Body of pancreas (tissue), 4 donors: ENCODE measurements around the gene SLC22A3. TPM values are rescaled to one million over a fixed set of nuclear protein-coding genes. Genes with fewer than 3 reads are reported as not detected.

ENCODE experiments used
- ATAC-seq: fragments of 150-250 bp; one replicate; pipeline ENCODE4 v1.9.1; 2016
- DNase-seq, 4 donors: peaks; one replicate each; pipeline ENCODE4 v3.0.0-alpha.2; 2019
- H3K27ac ChIP-seq, 4 donors: fragments of 200-600 bp; sonication (generic); 1 replicate in 3 of 4; 2 replicates in 1 of 4; pipeline versions ENCODE4 v1.5.1 to v1.6.1; 2016 to 2019; ENCODE audit warnings: mild to moderate bottlenecking in 1 of 4, mixed read lengths in 1 of 4, moderate library complexity in 1 of 4
- H3K27me3 ChIP-seq, 2 donors: fragments of 200-600 bp; sonication (generic); one replicate each; pipeline ENCODE4 v1.6.0; 2016; ENCODE audit warnings: mild to moderate bottlenecking in 1 of 2
- H3K36me3 ChIP-seq, 2 donors: fragments of 200-600 bp; sonication (generic); replicated peaks in 1 of 2; 2 replicates each; pipeline ENCODE4 v1.5.1; 2016; ENCODE audit warnings: low read depth in 2 of 2; ENCODE audit not compliant: insufficient read depth in 1 of 2
- H3K4me1 ChIP-seq: fragments of 200-600 bp; sonication (generic); one replicate; pipeline ENCODE4 v1.6.0; 2016
- H3K4me3 ChIP-seq, 2 donors: fragments of 200-600 bp; sonication (generic); 1 replicate in 1 of 2; 2 replicates in 1 of 2; pipeline ENCODE4 v1.5.1; 2016 to 2019
- H3K9me3 ChIP-seq, 3 donors: fragments of 200-600 bp; sonication (generic); 1 replicate in 2 of 3; 2 replicates in 1 of 3; pipeline ENCODE4 v1.5.1; 2016
- CTCF ChIP-seq, 7 experiments: fragments of 450-650 bp in 4 of 7; fragments of 200-600 bp in 3 of 7; sonication (generic) in 3 of 7; IDR thresholded peaks; one replicate each; pipeline ENCODE4 v1.5.1; 2016 to 2019; ENCODE audit warnings: antibody characterized with exemption in 7 of 7
- POLR2A ChIP-seq, 3 donors: fragments of 450-650 bp; IDR thresholded peaks; one replicate each; pipeline ENCODE4 v1.6.1; 2016; ENCODE audit warnings: antibody characterized with exemption in 3 of 3, mild to moderate bottlenecking in 2 of 3
- WGBS, 2 donors: methylation state at CpG; one replicate each; pipeline ENCODE4 v1.1.5; 2017; 5-methylcytosine and 5-hydroxymethylcytosine counted together
- intact Hi-C: fragments of 100-400 bp; cut with DNase I; formaldehyde crosslinking; loops from one replicate; pipeline ENCODE4 v1.15.1; 2023
- total RNA-seq, 2 donors: library from RNA; depleted of rRNA; stranded (reverse); fragments of >200 nt; gene quantifications; one replicate each; pipeline ENCODE4 v1.1.0, GENCODE V29; 2016

The SLC22A3 gene
- total RNA-seq, 2 donors from 2014 or later = 4.9 TPM; not detected in 1

- H3K9me3 ChIP-seq = no peaks in the 10 kb centered on the region
- peaks cover 11% of the 10 kb centered on the region for H3K4me1 ChIP-seq
- no peak overlapping the region for H3K4me3 ChIP-seq
- intact Hi-C loops = no loop called here
- no peak for TF ChIP-seq CTCF (IDR thresholded peaks at IDR 0.05)
- TF ChIP-seq POLR2A (IDR thresholded peaks at IDR 0.05) = no peak
- no peak overlapping the region for H3K27ac ChIP-seq
- DNase-seq (no peak), ATAC-seq (no peak)
- 96 to 97% methylated on average over 3 of the region's 3 CpGs for WGBS, 2 donors
- peaks cover 0 to 10% of the 10 kb centered on the region in 2 donors for H3K27me3 ChIP-seq
- H3K36me3 ChIP-seq = no peaks in the 10 kb centered on the region
Observed at GRCh38 chr6:160344271-160344670, 3.9 kb upstream of the SLC22A3 start.

GRCh38 chr6:160347259-160348222, 637 bp upstream of the SLC22A3 start:
- Histone ChIP-seq H3K4me3 (no peak overlapping the region), H3K9me3 (no peaks in the 10 kb centered on the region), H3K27me3 (peaks cover 0 to 10% of the 10 kb centered on the region in 2 donors), H3K36me3 (no peaks in the 10 kb centered on the region), H3K4me1 (peaks cover 13% of the 10 kb centered on the region), H3K27ac (no peak overlapping the region)
- TF ChIP-seq CTCF (IDR thresholded peaks at IDR 0.05) (no peak), POLR2A (IDR thresholded peaks at IDR 0.05) (no peak)
- intact Hi-C loops = no loop called here
- WGBS, 2 donors = 38 to 85% methylated on average over 30 to 73 of the region's 74 CpGs
- no peak for DNase-seq
- peak; percentile 17 for ATAC-seq

- Histone ChIP-seq H3K36me3 (no peaks in the 10 kb centered on the region), H3K27ac (no peak overlapping the region), H3K4me1 (peaks cover 13% of the 10 kb centered on the region), H3K4me3 (peak overlapping the region in 1 of 2 donors; percentile 4), H3K27me3 (peaks cover 0 to 10% of the 10 kb centered on the region in 2 donors), H3K9me3 (no peaks in the 10 kb centered on the region)
- 1 to 3% methylated on average over 20 to 23 of the region's 23 CpGs for WGBS, 2 donors
- no peak for TF ChIP-seq POLR2A (IDR thresholded peaks at IDR 0.05)
- no peak for TF ChIP-seq CTCF (IDR thresholded peaks at IDR 0.05)
- DNase-seq (peak in 1 of 4 donors; percentile 20), ATAC-seq (peak; percentile 33)
- intact Hi-C loops = no loop called here
Observed at GRCh38 chr6:160349020-160349441, 853 bp downstream of the SLC22A3 start.

DNA sequence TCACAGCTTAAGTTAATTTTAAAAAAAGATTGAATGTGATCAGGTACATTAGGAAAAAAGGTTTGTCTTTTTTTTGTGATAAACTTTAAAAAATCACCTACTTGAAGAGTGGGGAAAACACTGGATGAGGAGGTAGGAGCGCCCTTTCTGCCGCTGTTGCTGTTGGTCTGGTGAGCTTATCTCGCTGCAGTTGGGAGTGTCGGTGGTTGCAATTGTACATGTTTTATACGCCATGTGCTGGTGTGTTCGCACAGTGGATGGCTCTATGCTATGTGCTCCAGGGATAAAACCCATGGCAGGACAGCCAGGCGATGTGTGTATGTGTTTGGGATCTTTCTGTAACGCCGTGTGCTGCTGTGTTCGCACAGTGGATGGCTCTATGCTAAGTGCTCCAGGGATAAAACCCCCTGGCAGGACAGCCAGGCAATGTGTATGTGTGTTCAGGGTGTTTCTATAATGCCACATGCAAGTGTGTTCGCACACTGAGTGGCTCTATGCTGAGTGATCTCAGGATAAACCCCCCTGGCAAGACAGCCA, 1.7 kb downstream of the SLC22A3 start:
- Histone ChIP-seq H3K27me3 (peaks cover 0 to 10% of the 10 kb centered on the region in 2 donors), H3K9me3 (no peaks in the 10 kb centered on the region), H3K4me3 (no peak overlapping the region), H3K27ac (no peak overlapping the region), H3K4me1 (peaks cover 13% of the 10 kb centered on the region), H3K36me3 (no peaks in the 10 kb centered on the region)
- 79 to 82% methylated on average over 11 of the region's 11 CpGs for WGBS, 2 donors
- DNase-seq = no peak
- intact Hi-C loops = no loop called here
- no peak for ATAC-seq
- TF ChIP-seq POLR2A (IDR thresholded peaks at IDR 0.05) (no peak), CTCF (IDR thresholded peaks at IDR 0.05) (no peak)
